NCI-H1436 (cell line): ENCODE measurements around the gene ZSWIM8.
A peak's percentile ranks its signal among the peaks of the same experiment; 100 is the strongest.
"Not testable (repeated sequence)": the region's sequence is repeated elsewhere in the genome, so short reads cannot be mapped to it uniquely, and the experiment has no call there.

Experiments used
- DNase-seq: peaks from one replicate; lab custom pipeline; 2025; lab: John Stamatoyannopoulos, UW

The ZSWIM8 gene

GRCh38 chr10:73772281-73773151 is 12.9 kb upstream of the ZSWIM8 start:
- no peak for DNase-seq

GRCh38 chr10:73773152-73773879 is 12.1 kb upstream of the ZSWIM8 start:
- no peak for DNase-seq

- DNase-seq, result no peak
Observed at GRCh38 chr10:73774637-73775036, 10.8 kb upstream of the ZSWIM8 start.

- no peak for DNase-seq
Observed at GRCh38 chr10:73779018-73779417, 6.4 kb upstream of the ZSWIM8 start.

GRCh38 chr10:73779539-73780197 is 5.7 kb upstream of the ZSWIM8 start:
- no peak for DNase-seq

GRCh38 chr10:73780301-73780700 is 5.1 kb upstream of the ZSWIM8 start:
- no peak for DNase-seq

GRCh38 chr10:73780966-73781365 is 4.4 kb upstream of the ZSWIM8 start:
- DNase-seq, result no peak

- no peak for DNase-seq
Observed at GRCh38 chr10:73781548-73781878, 3.9 kb upstream of the ZSWIM8 start.

GRCh38 chr10:73781879-73782748 is 3.3 kb upstream of the ZSWIM8 start, which contains the start of gene CHCHD1:
Gene CHCHD1 (plus strand): TSS chr10:73782048. CDS start chr10:73782076, 28 bp downstream.
- peak; percentile 79 for DNase-seq

GRCh38 chr10:73782749-73783085 is 2.7 kb upstream of the ZSWIM8 start:
- no peak for DNase-seq

GRCh38 chr10:73785721-73786511 is 510 bp downstream of the ZSWIM8 start:
- DNase-seq, result no peak

GRCh38 chr10:73786512-73786885 is 1.1 kb downstream of the ZSWIM8 start:
- DNase-seq, result no peak

- DNase-seq, result not testable (repeated sequence)
Observed at GRCh38 chr10:73787031-73787800, 1.8 kb downstream of the ZSWIM8 start.

GRCh38 chr10:73788864-73789658 is 3.7 kb downstream of the ZSWIM8 start:
- DNase-seq, result no peak

- no peak for DNase-seq
Observed at GRCh38 chr10:73789659-73790055, 4.3 kb downstream of the ZSWIM8 start.

- no peak for DNase-seq
Observed at GRCh38 chr10:73790886-73791625, 5.7 kb downstream of the ZSWIM8 start.

- no peak for DNase-seq
Observed at GRCh38 chr10:73791871-73792400, 6.5 kb downstream of the ZSWIM8 start.

- DNase-seq, result no peak
Observed at GRCh38 chr10:73793456-73793855, 8.1 kb downstream of the ZSWIM8 start.
